HG03097 (cell line): Measurements from ENCODE around the gene UTP20.

Experiments used
- ATAC-seq: cut with Tn5 transposase; IDR thresholded peaks from one replicate; pipeline ENCODE4 v1.9.1; 2021; ENCODE audit not compliant: unreplicated experiment, low FRiP score

The UTP20 gene

GRCh38 chr12:101424620-101425019, 144.7 kb downstream of the UTP20 start:
- ATAC-seq, result no peak

- no peak for ATAC-seq
Observed at GRCh38 chr12:101430456-101430855, 150.6 kb downstream of the UTP20 start.

GRCh38 chr12:101436136-101436535, 156.2 kb downstream of the UTP20 start:
- no peak for ATAC-seq
